ENCODE data around the gene KCTD10. TPM values are rescaled to one million over a fixed set of nuclear protein-coding genes. Genes with fewer than 3 reads are reported as not detected.
"Not testable (repeated sequence)": the region's sequence is repeated elsewhere in the genome, so short reads cannot be mapped to it uniquely, and the experiment has no call there.

The KCTD10 gene
- total RNA-seq, 1 experiment from 2014 or later: 19.6 TPM

- DNase-seq (ENCODE audit: low spot score): not testable (repeated sequence)
Observed at GRCh38 chr12:109473526-109474270, 3.4 kb downstream of the KCTD10 start.

- DNase-seq (ENCODE audit: low spot score): no peak
Observed at GRCh38 chr12:109473006-109473405, 4.1 kb downstream of the KCTD10 start.

- no peak for DNase-seq (ENCODE audit: low spot score)
Observed at GRCh38 chr12:109469517-109469916, 7.6 kb downstream of the KCTD10 start.

GRCh38 chr12:109467978-109468676 is 9.0 kb downstream of the KCTD10 start:
- peak; percentile 39 for DNase-seq (ENCODE audit: low spot score)

GRCh38 chr12:109466821-109467220 is 10.3 kb downstream of the KCTD10 start:
- no peak for DNase-seq (ENCODE audit: low spot score)

- no peak for DNase-seq (ENCODE audit: low spot score)
Observed at GRCh38 chr12:109466305-109466704, 10.8 kb downstream of the KCTD10 start.

- peak; percentile 6 for DNase-seq (ENCODE audit: low spot score)
Observed at GRCh38 chr12:109464642-109465351, 12.3 kb downstream of the KCTD10 start.

- DNase-seq (ENCODE audit: low spot score): peak; percentile 31
Observed at GRCh38 chr12:109463756-109464155, 13.3 kb downstream of the KCTD10 start.

- peak; percentile 97 for DNase-seq (ENCODE audit: low spot score)
Observed at GRCh38 chr12:109462868-109463692, 14.0 kb downstream of the KCTD10 start.

- peak; percentile 87 for DNase-seq (ENCODE audit: low spot score)
Observed at GRCh38 chr12:109461846-109462756, 15.0 kb downstream of the KCTD10 start.

GRCh38 chr12:109461049-109461845 is 15.9 kb downstream of the KCTD10 start:
- DNase-seq (ENCODE audit: low spot score): peak; percentile 84

GRCh38 chr12:109460538-109460937 is 16.6 kb downstream of the KCTD10 start:
- DNase-seq (ENCODE audit: low spot score): no peak

GRCh38 chr12:109459247-109459646 is 17.9 kb downstream of the KCTD10 start:
- DNase-seq (ENCODE audit: low spot score): no peak

GRCh38 chr12:109458771-109459208 is 18.3 kb downstream of the KCTD10 start:
- DNase-seq (ENCODE audit: low spot score): no peak

- peak; percentile 6 for DNase-seq (ENCODE audit: low spot score)
Observed at GRCh38 chr12:109458086-109458485, 19.0 kb downstream of the KCTD10 start.

- DNase-seq (ENCODE audit: low spot score): no peak
Observed at GRCh38 chr12:109455706-109456105, 21.4 kb downstream of the KCTD10 start.

- no peak for DNase-seq (ENCODE audit: low spot score)
Observed at GRCh38 chr12:109452489-109452888, 24.6 kb downstream of the KCTD10 start.

GRCh38 chr12:109451400-109451799 is 25.7 kb downstream of the KCTD10 start:
- no peak for DNase-seq (ENCODE audit: low spot score)

- no peak for DNase-seq (ENCODE audit: low spot score)
Observed at GRCh38 chr12:109450980-109451379, 26.1 kb downstream of the KCTD10 start.
